ENCODE results near the gene HINFP.

- TF ChIP-seq CTCF (IDR thresholded peaks at IDR 0.05) (no peak), POLR2A (IDR thresholded peaks at IDR 0.05) (no peak)
Measured at GRCh38 chr11:119161871-119162270, 40.5 kb downstream of the HINFP start.

Data from right lobe of liver (tissue), 4 donors.